Hematopoietic multipotent progenitor cell treated with erythropoietin and hydrocortisone succinate and interleukin-3 and kit ligand, for 15 days (in vitro differentiated cells): Measurements from ENCODE around the gene ZSWIM6.
"Not testable (repeated sequence)": the region's sequence is repeated elsewhere in the genome, so short reads cannot be mapped to it uniquely, and the experiment has no call there.

Experiments
- DNase-seq: peaks from one replicate; pipeline ENCODE4 v3.0.0-alpha.2; 2015; ENCODE audit warnings: low spot score

Gene ZSWIM6

GRCh38 chr5:61407706-61408270, 75.7 kb downstream of the ZSWIM6 start:
- no peak for DNase-seq

- peak; percentile 90 for DNase-seq
Measured at GRCh38 chr5:61408476-61409168, 76.6 kb downstream of the ZSWIM6 start.

GRCh38 chr5:61409568-61409967, 77.5 kb downstream of the ZSWIM6 start:
- no peak for DNase-seq

DNA sequence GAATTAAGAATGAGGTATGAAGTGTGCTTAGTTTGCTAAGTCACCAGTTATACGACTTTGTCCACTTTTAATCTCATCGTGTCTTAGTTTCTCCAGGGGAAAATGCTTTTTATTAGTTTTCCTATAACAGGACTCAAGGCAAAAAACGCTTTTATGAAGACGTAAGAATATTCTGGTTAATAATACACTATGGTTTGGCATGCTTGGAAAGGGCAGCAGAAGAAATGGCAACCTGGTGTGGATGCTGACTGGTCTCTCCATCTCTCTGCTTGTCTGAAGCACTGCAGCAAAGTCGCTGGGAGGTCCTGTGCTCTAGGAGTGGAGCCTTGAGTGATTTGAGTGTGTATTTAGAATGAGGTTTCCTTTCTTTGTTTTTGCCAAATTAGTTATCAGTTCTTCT, 78.8 kb downstream of the ZSWIM6 start:
- no peak for DNase-seq

DNA sequence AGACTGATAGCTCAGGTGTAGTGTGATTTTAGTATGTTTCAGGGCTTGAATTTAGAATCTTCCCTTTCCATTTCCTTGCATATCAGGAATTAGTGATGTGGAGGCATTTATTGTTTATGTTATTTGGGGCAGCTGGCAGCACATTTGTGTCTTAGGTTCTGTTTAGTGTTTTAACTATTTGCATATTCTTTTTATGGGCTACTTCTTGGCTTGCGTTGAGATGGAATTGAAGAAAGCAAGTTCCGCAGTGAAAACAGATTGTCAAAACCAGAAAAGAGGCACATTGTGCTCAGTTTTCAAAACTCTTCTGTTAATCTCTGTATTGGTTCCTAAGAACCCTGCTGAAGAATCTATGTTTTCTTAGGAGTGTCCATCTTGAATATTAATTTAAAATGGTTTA, 80.3 kb downstream of the ZSWIM6 start:
- no peak for DNase-seq

- not testable (repeated sequence) for DNase-seq
Measured at GRCh38 chr5:61413205-61413604, 81.1 kb downstream of the ZSWIM6 start.

GRCh38 chr5:61414806-61415205, 82.7 kb downstream of the ZSWIM6 start:
- no peak for DNase-seq

DNA sequence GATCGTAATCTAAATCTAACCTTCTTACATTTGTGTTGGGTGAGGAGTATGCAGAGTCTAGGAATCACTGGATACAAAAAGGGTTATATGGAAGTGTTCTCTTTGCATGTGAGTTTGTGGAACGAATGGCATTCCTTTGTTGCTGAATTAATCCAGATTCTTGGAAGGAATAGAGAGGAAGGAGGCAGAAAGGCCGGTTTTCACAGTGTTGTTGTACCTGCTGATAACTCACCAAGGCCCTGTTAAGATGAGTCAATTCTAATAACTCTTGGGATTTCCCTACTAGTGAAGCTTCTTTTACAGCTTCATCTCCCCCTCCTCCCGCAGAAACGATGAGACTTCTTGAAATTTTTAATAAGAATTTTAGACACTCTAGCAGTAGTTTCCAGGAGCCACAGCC, 84.0 kb downstream of the ZSWIM6 start:
- no peak for DNase-seq

DNA sequence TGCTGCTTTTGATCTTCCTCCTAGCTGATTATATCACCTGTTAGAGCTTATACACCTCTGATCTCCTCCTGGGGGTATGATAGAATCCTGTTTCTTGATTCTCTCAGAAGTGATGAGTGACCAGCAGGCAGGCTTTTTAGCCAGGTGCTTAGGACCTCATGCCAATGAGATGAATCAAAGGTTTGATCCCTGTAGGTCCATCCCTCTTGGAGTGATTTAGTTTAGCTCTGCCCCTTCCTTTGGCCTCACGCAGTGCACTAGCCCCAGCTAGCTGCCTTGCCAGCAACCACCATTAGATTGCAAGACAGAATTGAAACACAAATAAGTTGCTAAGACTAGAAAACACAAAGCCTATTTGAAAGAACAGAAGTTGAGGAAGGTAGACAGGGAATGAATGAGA, 84.4 kb downstream of the ZSWIM6 start:
- no peak for DNase-seq

- no peak for DNase-seq
Measured at GRCh38 chr5:61417340-61417739, 85.3 kb downstream of the ZSWIM6 start.

GRCh38 chr5:61417851-61418250, 85.8 kb downstream of the ZSWIM6 start:
- DNase-seq = no peak

GRCh38 chr5:61419106-61419505, 87.0 kb downstream of the ZSWIM6 start:
- no peak for DNase-seq

DNA sequence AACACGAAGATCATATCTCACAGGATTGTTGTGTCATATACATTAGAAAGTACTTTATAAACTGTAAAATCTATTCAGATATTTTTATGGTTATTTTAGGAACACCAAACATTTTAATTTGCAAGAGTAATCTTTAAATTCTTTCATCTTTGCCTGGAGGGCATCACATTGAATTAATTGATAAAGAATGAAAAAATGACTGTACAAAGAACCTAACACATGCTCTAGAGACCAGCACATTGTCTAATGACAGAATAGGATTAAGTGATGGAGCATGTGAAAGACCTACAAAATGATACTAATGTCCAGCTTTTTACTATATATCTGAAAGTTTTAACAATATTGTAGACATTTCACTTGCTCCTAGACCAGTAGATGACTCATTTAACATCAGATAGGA, 88.0 kb downstream of the ZSWIM6 start:
- DNase-seq = no peak

DNA sequence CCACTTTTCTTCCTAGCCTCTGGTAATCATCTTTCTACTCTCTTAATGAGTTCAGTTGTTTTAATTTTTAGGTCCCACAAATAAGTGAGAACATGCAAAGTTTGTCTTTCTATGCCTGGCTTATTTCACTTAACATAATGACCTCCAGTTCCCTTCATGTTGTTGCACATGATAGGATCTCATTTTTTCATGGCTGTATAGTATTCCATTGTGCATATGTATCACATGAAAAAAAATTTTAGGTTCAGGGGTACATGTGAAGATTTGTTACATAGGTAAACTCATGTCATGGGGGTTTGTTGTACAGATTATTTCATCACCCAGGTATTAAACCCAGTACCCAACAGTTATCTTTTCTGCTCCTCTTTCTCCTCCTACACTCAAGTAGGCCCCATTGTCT, 89.2 kb downstream of the ZSWIM6 start:
- not testable (repeated sequence) for DNase-seq

GRCh38 chr5:61423487-61424145, 91.6 kb downstream of the ZSWIM6 start:
- no peak for DNase-seq

DNA sequence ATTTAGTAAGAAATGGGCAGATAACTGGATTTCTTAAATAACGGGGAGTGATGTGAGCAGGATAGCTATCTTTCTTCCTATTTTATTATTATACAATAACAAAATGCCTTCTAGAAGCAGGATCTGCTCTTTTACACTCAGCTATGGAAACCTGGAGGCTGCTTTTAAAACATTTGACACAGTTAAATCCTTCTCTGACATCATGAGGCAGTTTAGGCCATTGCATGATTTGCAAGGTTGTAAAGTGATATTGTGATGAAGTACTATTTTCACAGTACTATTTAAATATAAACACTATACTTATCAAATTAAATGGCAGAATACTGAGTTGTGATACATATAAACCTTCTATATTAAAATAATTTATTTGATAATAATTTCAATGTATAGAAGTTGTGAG, 93.9 kb downstream of the ZSWIM6 start:
- no peak for DNase-seq

GRCh38 chr5:61429906-61430305, 97.8 kb downstream of the ZSWIM6 start:
- no peak for DNase-seq

GRCh38 chr5:61431923-61432620, 100.0 kb downstream of the ZSWIM6 start:
- no peak for DNase-seq

- DNase-seq = no peak
Measured at GRCh38 chr5:61435368-61435767, 103.3 kb downstream of the ZSWIM6 start.

DNA sequence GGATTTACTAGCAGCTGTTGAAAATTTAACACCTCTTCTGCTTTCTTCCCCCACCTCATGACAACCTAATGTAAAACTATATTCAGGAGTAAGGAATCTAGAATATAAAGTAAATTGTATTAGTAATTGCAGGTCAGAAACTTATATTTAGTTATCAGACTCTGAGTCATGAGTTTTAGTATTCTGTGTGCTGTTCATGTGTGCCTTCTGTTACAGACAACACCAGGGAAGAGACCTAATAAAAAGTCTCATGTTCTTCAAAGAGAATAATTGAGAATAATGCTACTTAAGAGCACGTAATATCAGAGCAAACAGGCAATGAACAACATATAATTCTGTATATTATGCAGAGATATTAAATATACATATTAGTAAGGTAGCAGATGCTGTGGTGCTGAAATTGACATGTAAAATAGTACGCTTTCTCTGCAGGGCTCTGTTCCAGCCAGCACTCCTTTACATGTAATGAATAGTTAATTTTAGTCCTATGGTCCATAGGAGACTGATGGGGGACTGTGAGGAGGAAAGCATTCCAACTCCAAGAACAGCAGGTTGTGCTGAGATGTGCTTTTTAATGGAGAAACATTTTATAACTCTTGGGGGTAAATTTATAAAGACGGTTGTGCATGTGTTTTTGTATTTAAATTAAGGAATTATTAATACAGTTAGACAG, 106.4 kb downstream of the ZSWIM6 start:
- DNase-seq = no peak

GRCh38 chr5:61440086-61440485, 108.0 kb downstream of the ZSWIM6 start:
- no peak for DNase-seq

- no peak for DNase-seq
Measured at GRCh38 chr5:61440596-61440995, 108.5 kb downstream of the ZSWIM6 start.
